RKO (cell line): ENCODE measurements around the gene VWA5B1.
"Not testable (repeated sequence)": the region's sequence is repeated elsewhere in the genome, so short reads cannot be mapped to it uniquely, and the experiment has no call there.

ENCODE experiments used
- DNase-seq: peaks from one replicate; pipeline ENCODE4 v3.0.0-alpha.2; 2016; ENCODE audit warnings: low spot score

Gene VWA5B1

GRCh38 chr1:20279509-20279908, 11.2 kb upstream of the VWA5B1 start:
- peak; percentile 61 for DNase-seq

DNA sequence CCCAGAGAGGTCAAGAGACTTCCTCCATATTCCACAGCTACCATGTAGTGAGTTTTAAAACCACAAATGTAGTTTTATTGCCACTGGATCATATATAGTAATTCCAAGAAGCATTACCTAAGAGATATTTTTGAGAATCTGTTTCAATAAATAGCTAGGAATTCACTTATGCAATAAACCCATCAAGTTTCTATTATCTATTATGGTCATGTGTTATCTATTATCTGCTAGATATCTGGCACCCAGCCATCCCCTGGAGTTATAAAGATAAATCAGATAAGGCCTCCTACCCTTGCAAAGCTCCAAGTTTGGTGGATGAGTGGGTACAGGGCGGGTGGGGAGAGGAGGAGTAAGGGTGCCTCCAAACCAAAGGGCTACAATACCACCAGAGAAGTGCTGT, 10.3 kb upstream of the VWA5B1 start:
- no peak for DNase-seq

- DNase-seq, result no peak
Measured at GRCh38 chr1:20280906-20281305, 9.8 kb upstream of the VWA5B1 start.

GRCh38 chr1:20281801-20282200, 8.9 kb upstream of the VWA5B1 start:
- peak; percentile 5 for DNase-seq

DNA sequence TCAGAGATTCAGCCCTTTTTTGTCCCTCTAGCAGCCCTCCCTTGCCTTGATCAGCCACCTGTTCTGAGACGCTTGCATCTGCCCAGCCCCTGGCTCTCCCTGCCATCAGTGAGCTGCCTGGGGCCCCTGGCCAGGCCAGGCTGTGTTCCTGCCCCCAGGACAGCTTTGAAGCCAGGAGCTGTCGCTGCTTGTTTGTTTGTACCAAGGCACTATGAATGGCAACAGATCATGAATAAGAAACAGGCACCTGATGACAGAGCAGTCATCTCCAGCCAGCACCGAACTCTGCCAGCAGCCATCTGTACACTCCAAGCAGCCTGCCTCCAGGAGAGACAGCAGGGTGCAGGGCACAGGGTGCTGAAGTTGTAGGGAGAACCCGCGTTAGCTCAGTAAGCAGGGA, 8.1 kb upstream of the VWA5B1 start:
- DNase-seq, result no peak

- DNase-seq, result no peak
Measured at GRCh38 chr1:20284046-20284445, 6.6 kb upstream of the VWA5B1 start.

DNA sequence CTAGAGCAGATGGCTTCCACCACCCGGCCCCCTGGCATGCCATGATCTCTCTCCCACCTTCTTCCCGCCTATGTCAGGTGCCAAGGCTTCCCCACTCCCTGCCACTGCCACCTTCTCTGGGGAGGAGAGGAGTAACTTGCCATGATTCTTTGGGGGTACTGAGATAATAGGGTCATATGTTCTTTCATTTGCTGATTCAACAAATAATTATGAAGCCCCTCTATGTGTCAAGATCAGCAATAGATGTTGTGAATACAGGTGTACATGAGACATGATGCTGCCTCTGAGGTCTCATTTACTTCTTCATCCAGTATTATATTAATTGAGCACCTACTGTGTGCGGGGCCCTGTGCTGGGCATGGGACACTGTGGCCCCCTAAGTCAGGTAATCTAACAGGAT, 6.0 kb upstream of the VWA5B1 start:
- DNase-seq, result no peak

GRCh38 chr1:20285510-20285909, 5.2 kb upstream of the VWA5B1 start:
- no peak for DNase-seq

- DNase-seq, result not testable (repeated sequence)
Measured at GRCh38 chr1:20287696-20288095, 3.0 kb upstream of the VWA5B1 start.

- no peak for DNase-seq
Measured at GRCh38 chr1:20291645-20292084, 990 bp downstream of the VWA5B1 start.

- no peak for DNase-seq
Measured at GRCh38 chr1:20298626-20299025, 8.0 kb downstream of the VWA5B1 start.

DNA sequence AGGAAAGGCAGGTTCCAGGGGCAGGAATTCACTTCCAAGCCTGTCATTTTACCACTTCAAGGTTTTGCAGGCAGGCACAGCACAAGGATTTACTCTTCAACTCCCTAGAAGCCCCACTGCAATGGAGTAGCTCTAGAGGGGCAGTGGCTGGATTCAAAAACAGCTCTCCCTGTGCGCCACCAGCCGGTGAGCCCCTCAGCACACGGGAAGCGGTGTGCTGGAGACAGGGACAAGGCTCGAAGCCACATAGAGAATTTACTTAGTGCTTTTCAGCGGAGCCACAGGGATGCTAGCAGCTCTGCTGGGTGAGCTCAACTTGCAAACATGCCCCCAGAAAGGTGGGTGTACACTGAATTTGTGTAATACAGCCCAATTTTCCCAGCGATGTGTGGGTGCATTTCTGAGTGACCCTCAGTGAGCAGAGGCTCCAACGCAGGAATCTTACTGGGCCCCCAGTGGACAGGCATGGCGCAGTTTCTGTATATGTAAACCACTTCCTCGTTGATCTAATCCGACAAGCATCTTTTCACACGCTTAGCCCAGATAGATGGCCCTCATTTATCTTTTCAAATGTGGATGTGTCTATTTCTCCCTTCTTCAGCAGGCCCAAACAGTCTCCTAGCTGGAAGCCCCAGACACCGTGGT, 10.9 kb downstream of the VWA5B1 start:
- DNase-seq, result no peak

DNA sequence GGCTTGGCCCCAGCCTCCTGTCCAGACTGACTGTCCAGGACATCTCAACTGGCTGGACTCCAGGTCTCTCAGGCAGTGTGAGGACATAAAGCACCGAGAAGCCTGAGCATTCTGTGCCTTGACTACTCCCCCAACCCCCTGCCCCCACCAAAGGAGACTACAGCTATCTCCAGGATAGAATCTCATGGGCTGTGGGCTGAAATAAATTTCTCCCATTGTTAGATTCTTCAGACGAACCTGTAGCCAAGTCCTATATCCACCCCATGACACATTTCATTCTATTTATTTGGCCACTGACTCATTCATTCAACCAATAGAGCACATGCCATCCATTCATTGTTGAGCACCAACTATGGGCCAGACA, 11.4 kb downstream of the VWA5B1 start:
- no peak for DNase-seq

DNA sequence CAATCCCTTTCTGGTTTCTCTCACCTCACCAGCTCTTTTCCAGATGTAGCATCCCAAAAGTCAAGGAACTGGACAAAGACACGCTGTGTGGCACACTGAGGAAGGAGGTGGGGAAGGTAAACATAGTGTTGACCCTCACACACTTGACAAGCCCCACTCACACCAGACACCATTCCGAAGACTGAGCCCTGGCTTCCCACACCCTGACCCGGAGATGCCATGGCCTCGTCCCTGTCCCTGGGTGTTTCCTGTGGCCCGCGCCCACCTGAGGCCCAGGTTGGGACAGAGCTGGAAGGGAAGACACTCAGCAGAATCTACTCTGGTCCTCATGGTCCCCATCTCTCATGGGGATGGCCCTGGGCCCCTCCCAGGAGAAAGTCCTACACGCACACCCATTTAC, 16.4 kb downstream of the VWA5B1 start:
- DNase-seq, result no peak

- no peak for DNase-seq
Measured at GRCh38 chr1:20308569-20308968, 17.9 kb downstream of the VWA5B1 start.

DNA sequence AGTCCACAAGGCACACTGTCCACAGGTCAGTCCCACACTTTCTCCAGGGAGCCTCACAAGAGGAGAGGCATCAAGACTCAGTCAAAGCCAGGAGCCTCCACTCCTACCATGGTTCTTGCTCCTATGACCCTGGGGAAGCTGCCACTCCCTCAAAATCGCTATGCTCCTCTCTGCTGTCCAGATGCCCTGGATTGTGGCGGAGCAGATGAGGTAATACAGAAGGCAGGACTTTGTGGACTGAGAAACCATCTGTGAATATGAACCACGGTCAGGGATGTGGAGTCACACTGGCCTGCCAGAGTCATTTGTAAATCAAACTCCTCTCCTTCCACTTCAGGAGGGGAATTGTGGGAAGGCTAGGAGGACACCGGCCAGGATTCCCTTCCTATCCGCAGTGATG, 20.6 kb downstream of the VWA5B1 start:
- no peak for DNase-seq

DNA sequence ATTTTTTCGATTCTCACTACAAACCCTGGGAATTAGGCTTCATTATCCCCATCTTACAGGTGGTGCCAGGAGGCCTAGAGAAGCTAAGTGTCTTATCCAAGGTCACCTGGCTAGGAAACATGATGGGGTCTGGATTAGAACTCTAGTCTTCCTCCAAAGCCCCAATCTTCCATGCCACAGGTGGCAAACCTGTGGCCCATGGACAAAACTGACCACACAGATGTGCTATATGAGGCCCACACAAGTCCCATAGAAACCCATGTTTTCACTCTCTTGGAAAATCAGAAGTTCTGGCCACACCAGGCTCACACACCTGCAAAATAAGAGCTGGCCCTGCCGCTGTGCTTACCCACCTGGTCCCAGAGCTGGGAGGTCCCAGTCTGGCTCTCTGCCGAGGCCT, 21.6 kb downstream of the VWA5B1 start:
- no peak for DNase-seq

DNA sequence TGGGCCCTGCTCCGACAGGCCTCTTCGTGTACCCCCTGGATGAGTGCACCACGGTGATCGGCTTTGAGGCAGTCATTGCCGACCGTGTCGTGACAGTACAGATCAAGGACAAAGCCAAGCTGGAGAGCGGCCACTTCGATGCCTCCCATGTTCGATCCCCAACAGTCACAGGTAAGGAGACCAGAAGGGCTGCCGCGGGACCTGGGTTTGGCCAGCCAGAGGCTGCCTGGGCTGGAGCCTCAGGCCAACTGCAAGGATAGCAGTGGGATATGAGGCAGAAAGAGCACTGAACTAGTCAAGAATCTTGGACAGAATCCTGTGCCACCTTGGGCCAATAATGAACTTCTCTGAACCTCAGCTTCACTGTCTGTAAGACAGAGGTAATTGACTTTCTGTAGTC, 22.1 kb downstream of the VWA5B1 start:
- DNase-seq, result no peak

- DNase-seq, result no peak
Measured at GRCh38 chr1:20317471-20317870, 26.8 kb downstream of the VWA5B1 start.

GRCh38 chr1:20318521-20318920, 27.8 kb downstream of the VWA5B1 start:
- no peak for DNase-seq

- DNase-seq, result no peak
Measured at GRCh38 chr1:20318971-20319370, 28.3 kb downstream of the VWA5B1 start.

- no peak for DNase-seq
Measured at GRCh38 chr1:20319456-20320220, 29.0 kb downstream of the VWA5B1 start.

GRCh38 chr1:20320704-20321103, 30.0 kb downstream of the VWA5B1 start:
- DNase-seq, result no peak

GRCh38 chr1:20321573-20321972, 30.9 kb downstream of the VWA5B1 start:
- DNase-seq, result no peak
